ENCODE measurements around the gene SBK1. TPM values are rescaled to one million over a fixed set of nuclear protein-coding genes. Genes with fewer than 3 reads are reported as not detected.

SBK1 gene
- total and polyA plus RNA-seq, 2 experiments from 2014 or later: 4.2 to 9.7 TPM

DNA sequence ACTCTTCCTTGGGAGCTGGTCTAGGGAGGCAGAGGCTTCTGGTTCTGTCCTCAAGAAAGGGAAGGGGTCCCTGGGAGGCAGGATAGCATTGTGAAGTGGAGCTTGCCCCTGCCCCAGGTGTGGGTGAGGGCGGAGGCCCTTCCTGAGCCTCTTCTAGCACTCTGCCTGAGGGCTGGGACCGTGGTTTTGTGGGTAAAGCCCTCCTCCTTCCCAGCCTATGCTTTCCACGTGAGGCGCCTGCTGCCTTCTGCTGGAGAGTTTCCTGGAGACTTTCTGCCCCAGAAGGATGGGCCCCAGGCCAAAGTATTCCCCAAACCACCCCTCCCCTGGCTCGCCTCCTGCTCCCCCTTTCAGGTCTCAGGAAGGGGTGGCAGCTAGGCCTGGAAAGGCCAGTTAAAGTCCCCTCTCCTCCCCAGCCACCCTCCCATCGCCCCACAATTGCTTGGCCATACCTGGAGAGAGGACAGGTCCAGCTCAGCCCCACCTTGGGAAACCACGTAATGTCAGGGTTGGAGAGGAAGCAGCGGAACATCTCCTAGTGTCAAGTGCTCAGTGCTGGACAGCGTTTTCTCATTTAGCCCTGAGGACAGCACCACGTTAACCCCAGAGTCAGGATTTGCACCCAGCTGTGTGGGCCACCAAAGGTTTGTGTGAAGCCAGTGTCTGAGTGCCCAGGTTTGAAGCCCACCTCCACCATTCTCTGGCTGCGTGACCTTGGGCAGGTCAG is 5.6 kb downstream of the SBK1 start:
- no peak overlapping the region for H2AFZ ChIP-seq
- H3K9me3 ChIP-seq (ENCODE audit: low read depth): no peaks in the 10 kb centered on the region
- no peaks in the 10 kb centered on the region for H3K4me1 ChIP-seq (ENCODE audit: insufficient read depth)
- H3K9me2 ChIP-seq (replicated peaks; ENCODE audit: insufficient read depth): no peaks in the 10 kb centered on the region
- no peak overlapping the region for H3K4me3 ChIP-seq
- H3K36me3 ChIP-seq (replicated peaks; ENCODE audit: insufficient read depth, low read depth): no peaks in the 10 kb centered on the region
- no peak for DNase-seq (ENCODE audit: low spot score)
- H3K4me2 ChIP-seq: no peak overlapping the region
- WGBS (ENCODE audit: low lambda C conversion rate, missing lambda C conversion rate): 69% methylated on average over 11 of the region's 11 CpGs
- H3K79me2 ChIP-seq: peaks cover 23% of the 10 kb centered on the region
- TF ChIP-seq EZH2 (IDR thresholded peaks at IDR 0.05; ENCODE audit: borderline replicate concordance) (no peak), EZH2phosphoT487 (IDR thresholded peaks at IDR 0.05; ENCODE audit: low read depth, severe bottlenecking, unreplicated experiment) (no peak)
- TF ChIP-seq, protein P1, sequence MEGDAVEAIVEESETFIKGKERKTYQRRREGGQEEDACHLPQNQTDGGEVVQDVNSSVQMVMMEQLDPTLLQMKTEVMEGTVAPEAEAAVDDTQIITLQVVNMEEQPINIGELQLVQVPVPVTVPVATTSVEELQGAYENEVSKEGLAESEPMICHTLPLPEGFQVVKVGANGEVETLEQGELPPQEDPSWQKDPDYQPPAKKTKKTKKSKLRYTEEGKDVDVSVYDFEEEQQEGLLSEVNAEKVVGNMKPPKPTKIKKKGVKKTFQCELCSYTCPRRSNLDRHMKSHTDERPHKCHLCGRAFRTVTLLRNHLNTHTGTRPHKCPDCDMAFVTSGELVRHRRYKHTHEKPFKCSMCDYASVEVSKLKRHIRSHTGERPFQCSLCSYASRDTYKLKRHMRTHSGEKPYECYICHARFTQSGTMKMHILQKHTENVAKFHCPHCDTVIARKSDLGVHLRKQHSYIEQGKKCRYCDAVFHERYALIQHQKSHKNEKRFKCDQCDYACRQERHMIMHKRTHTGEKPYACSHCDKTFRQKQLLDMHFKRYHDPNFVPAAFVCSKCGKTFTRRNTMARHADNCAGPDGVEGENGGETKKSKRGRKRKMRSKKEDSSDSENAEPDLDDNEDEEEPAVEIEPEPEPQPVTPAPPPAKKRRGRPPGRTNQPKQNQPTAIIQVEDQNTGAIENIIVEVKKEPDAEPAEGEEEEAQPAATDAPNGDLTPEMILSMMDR (IDR thresholded peaks at IDR 0.05; ENCODE audit: poor library complexity): no peak
- no peaks in the 10 kb centered on the region for H3K27me3 ChIP-seq
- no peak overlapping the region for H3K27ac ChIP-seq
- peaks cover 9% of the 10 kb centered on the region for H4K20me1 ChIP-seq (ENCODE audit: insufficient read depth, poor library complexity, severe bottlenecking)

- Histone ChIP-seq H3K27me3 (no peaks in the 10 kb centered on the region), H3K4me3 (no peak overlapping the region), H3K27ac (no peak overlapping the region), H3K9me3 (ENCODE audit: low read depth) (no peaks in the 10 kb centered on the region), H2AFZ (no peak overlapping the region), H3K4me2 (no peak overlapping the region), H3K4me1 (ENCODE audit: insufficient read depth) (no peaks in the 10 kb centered on the region), H3K79me2 (peaks cover 18% of the 10 kb centered on the region), H4K20me1 (ENCODE audit: insufficient read depth, poor library complexity, severe bottlenecking) (peaks cover 9% of the 10 kb centered on the region), H3K36me3 (replicated peaks; ENCODE audit: insufficient read depth, low read depth) (no peaks in the 10 kb centered on the region), H3K9me2 (replicated peaks; ENCODE audit: insufficient read depth) (no peaks in the 10 kb centered on the region)
- 69% methylated on average over 4 of the region's 4 CpGs for WGBS (ENCODE audit: low lambda C conversion rate, missing lambda C conversion rate)
- TF ChIP-seq, protein P1 (IDR thresholded peaks at IDR 0.05; ENCODE audit: poor library complexity): no peak
- TF ChIP-seq EZH2phosphoT487 (IDR thresholded peaks at IDR 0.05; ENCODE audit: low read depth, severe bottlenecking, unreplicated experiment) (no peak), EZH2 (IDR thresholded peaks at IDR 0.05; ENCODE audit: borderline replicate concordance) (no peak)
- no peak for DNase-seq (ENCODE audit: low spot score)
Measured at GRCh38 chr16:28298511-28298878, 6.2 kb downstream of the SBK1 start.

DNA sequence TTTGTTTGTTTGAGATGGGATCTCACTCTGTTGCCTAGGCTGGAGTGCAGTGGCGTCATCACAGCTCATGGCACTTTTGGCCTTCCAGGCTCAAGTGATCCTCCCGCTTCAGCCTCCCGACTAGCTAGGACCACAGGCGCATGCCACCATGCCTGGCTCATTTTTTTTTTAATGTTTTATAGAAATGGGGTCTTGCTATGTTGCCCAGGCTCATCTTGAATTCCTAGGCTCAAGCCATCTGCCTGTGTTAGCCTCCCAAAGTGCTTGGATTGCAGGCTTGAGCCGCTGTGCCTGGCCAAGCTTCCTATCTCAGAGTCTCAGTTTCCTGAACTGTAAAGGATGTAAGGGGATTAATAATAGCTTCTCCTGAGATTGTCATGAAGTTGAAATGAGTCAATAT is 8.0 kb downstream of the SBK1 start:
- no peak overlapping the region for H3K4me2 ChIP-seq
- WGBS (ENCODE audit: low lambda C conversion rate, missing lambda C conversion rate): 97% methylated on average over 5 of the region's 5 CpGs
- H3K36me3 ChIP-seq (replicated peaks; ENCODE audit: insufficient read depth, low read depth): no peaks in the 10 kb centered on the region
- peaks cover 7% of the 10 kb centered on the region for H4K20me1 ChIP-seq (ENCODE audit: insufficient read depth, poor library complexity, severe bottlenecking)
- no peak overlapping the region for H2AFZ ChIP-seq
- no peaks in the 10 kb centered on the region for H3K4me1 ChIP-seq (ENCODE audit: insufficient read depth)
- no peaks in the 10 kb centered on the region for H3K27me3 ChIP-seq
- H3K79me2 ChIP-seq: peaks cover 3% of the 10 kb centered on the region
- no peaks in the 10 kb centered on the region for H3K9me2 ChIP-seq (replicated peaks; ENCODE audit: insufficient read depth)
- no peaks in the 10 kb centered on the region for H3K9me3 ChIP-seq (ENCODE audit: low read depth)
- TF ChIP-seq EZH2phosphoT487 (IDR thresholded peaks at IDR 0.05; ENCODE audit: low read depth, severe bottlenecking, unreplicated experiment): no peak
- TF ChIP-seq EZH2 (IDR thresholded peaks at IDR 0.05; ENCODE audit: borderline replicate concordance): no peak
- TF ChIP-seq, protein P1 (IDR thresholded peaks at IDR 0.05; ENCODE audit: poor library complexity): no peak
- DNase-seq (ENCODE audit: low spot score): no peak
- no peak overlapping the region for H3K4me3 ChIP-seq
- no peak overlapping the region for H3K27ac ChIP-seq
